SK-N-SH treated with all-trans-retinoic acid at 6 μM for 48 hours (cell line): ENCODE results near the gene H2BW1.

Source experiments
- ATAC-seq: fragments of 200-7000 bp; cut with Tn5 transposase; 3 replicates; pipeline ENCODE4 v1.9.1; 2020; ENCODE audit warnings: mild to moderate bottlenecking, moderate library complexity
- ARNTL ChIP-seq: fragments of 450-650 bp; formaldehyde crosslinking; IDR thresholded peaks from 2 replicates; pipeline ENCODE4 v1.5.0; 2020; ENCODE audit warnings: low read depth, mild to moderate bottlenecking, moderate library complexity, borderline replicate concordance
- BACH2 ChIP-seq: fragments of 250-450 bp; sonication (Bioruptor Pico); IDR thresholded peaks from 2 replicates; pipeline ENCODE4 v1.9.0; 2021; ENCODE audit warnings: mild to moderate bottlenecking, borderline replicate concordance
- CREB5 ChIP-seq: fragments of 250-450 bp; sonication (Bioruptor Pico); IDR thresholded peaks from 2 replicates; pipeline ENCODE4 v1.5.1; 2020; ENCODE audit warnings: low read depth, mild to moderate bottlenecking, moderate library complexity
- CSDC2 ChIP-seq: fragments of 250-450 bp; sonication (Bioruptor Pico); IDR thresholded peaks from 2 replicates; pipeline ENCODE4 v1.5.0; 2020; ENCODE audit warnings: mild to moderate bottlenecking, moderate library complexity
- CSRNP3 ChIP-seq: fragments of 250-450 bp; sonication (Bioruptor Pico); IDR thresholded peaks from 2 replicates; pipeline ENCODE4 v1.5.1; 2021; ENCODE audit warnings: mild to moderate bottlenecking, moderate library complexity
- GLIS3 ChIP-seq: fragments of 250-450 bp; sonication (Bioruptor Pico); IDR thresholded peaks from 2 replicates; pipeline ENCODE4 v1.5.0; 2020; ENCODE audit warnings: mild to moderate bottlenecking, moderate library complexity
- ISL1 ChIP-seq: fragments of 250-450 bp; sonication (Bioruptor Pico); IDR thresholded peaks from 2 replicates; pipeline ENCODE4 v2.1.2; 2022; ENCODE audit warnings: mild to moderate bottlenecking, moderate library complexity
- OSR1 ChIP-seq: fragments of 250-450 bp; sonication (Bioruptor Pico); IDR thresholded peaks from 2 replicates; pipeline ENCODE4 v1.8.0; 2022; ENCODE audit warnings: moderate library complexity, mild to moderate bottlenecking, inconsistent platforms
- PATZ1 ChIP-seq: fragments of 250-450 bp; sonication (Bioruptor Pico); IDR thresholded peaks from 2 replicates; pipeline ENCODE4 v1.8.0; 2020; ENCODE audit warnings: mild to moderate bottlenecking, moderate library complexity, borderline replicate concordance
- PPARA ChIP-seq: fragments of 250-450 bp; sonication (Bioruptor Pico); IDR thresholded peaks from 2 replicates; pipeline ENCODE4 v1.5.0; 2020; ENCODE audit warnings: mild to moderate bottlenecking, borderline replicate concordance
- RARB ChIP-seq: fragments of 250-450 bp; sonication (Bioruptor Pico); IDR thresholded peaks from 2 replicates; pipeline ENCODE4 v1.8.0; 2021; ENCODE audit warnings: mild to moderate bottlenecking, moderate library complexity
- SNAI2 ChIP-seq: fragments of 250-450 bp; sonication (Bioruptor Pico); IDR thresholded peaks from 2 replicates; pipeline ENCODE4 v1.5.0; 2020; ENCODE audit warnings: mild to moderate bottlenecking, moderate library complexity
- TCF4 ChIP-seq: fragments of 250-450 bp; sonication (Bioruptor Pico); IDR thresholded peaks from 2 replicates; pipeline ENCODE4 v1.8.0; 2021; ENCODE audit warnings: mild to moderate bottlenecking, moderate library complexity, borderline replicate concordance
- TOX ChIP-seq: fragments of 250-450 bp; sonication (Bioruptor Pico); IDR thresholded peaks from 2 replicates; pipeline ENCODE4 v1.8.0; 2021; ENCODE audit warnings: mild to moderate bottlenecking, moderate library complexity, borderline replicate concordance
- ZC3H10 ChIP-seq: fragments of 250-450 bp; sonication (Bioruptor Pico); IDR thresholded peaks from 2 replicates; pipeline ENCODE4 v1.5.1; 2021; ENCODE audit warnings: mild to moderate bottlenecking, moderate library complexity
- ZFP3 ChIP-seq: fragments of 250-450 bp; sonication (Bioruptor Pico); IDR thresholded peaks from 2 replicates; pipeline ENCODE4 v1.5.0; 2020; ENCODE audit warnings: mild to moderate bottlenecking, moderate library complexity
- ZFP30 ChIP-seq: fragments of 450-650 bp; formaldehyde crosslinking; IDR thresholded peaks from 2 replicates; pipeline ENCODE4 v1.5.0; 2022; ENCODE audit warnings: mild to moderate bottlenecking, moderate library complexity
- ZNF565 ChIP-seq: fragments of 450-650 bp; formaldehyde crosslinking; conservative IDR thresholded peaks from 2 replicates; pipeline ENCODE4 v1.5.0; 2020; ENCODE audit warnings: low read depth, mild to moderate bottlenecking, moderate library complexity
- ZNF70 ChIP-seq: fragments of 450-650 bp; formaldehyde crosslinking; IDR thresholded peaks from 2 replicates; pipeline ENCODE4 v1.5.0; 2020; ENCODE audit warnings: mild to moderate bottlenecking, moderate library complexity
- ZNF8 ChIP-seq: fragments of 450-650 bp; formaldehyde crosslinking; IDR thresholded peaks from 2 replicates; pipeline ENCODE4 v1.5.0; 2020; ENCODE audit warnings: mild to moderate bottlenecking, moderate library complexity
- TF ChIP-seq, protein P1 (sequence below): fragments of 250-450 bp; sonication (Bioruptor Pico); IDR thresholded peaks from 2 replicates; pipeline ENCODE4 v1.8.0; 2021; ENCODE audit warnings: low read depth, mild to moderate bottlenecking, moderate library complexity, borderline replicate concordance
- TF ChIP-seq, protein P2 (sequence below): fragments of 250-450 bp; sonication (Bioruptor Pico); IDR thresholded peaks from 2 replicates; pipeline ENCODE4 v1.5.0; 2020; ENCODE audit warnings: mild to moderate bottlenecking, moderate library complexity

The H2BW1 gene

DNA sequence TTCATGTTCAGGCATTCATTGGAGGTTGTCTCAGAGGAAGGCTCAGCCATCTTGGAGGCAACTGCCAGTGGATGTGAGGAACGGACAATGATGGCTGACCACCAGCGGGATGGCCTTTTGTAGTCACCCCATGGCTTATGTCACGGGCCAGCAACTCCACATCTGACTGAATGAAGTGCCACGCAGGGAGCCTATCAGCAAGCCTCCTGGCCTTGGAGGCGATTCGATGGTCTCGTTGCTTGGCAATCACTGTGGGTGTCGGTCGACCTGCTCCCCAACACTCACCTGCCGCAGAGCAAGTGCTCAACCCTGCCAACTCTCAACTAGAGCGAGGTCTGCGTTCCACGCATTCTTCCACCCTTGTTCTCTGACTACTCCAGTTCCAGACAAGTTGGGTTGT is 33.7 kb upstream of the H2BW1 start (continued):
- TF ChIP-seq PATZ1: no peak
- TF ChIP-seq CSDC2 (CRISPR knock-in tag): no peak
- no peak for TF ChIP-seq TOX (CRISPR knock-in tag)
- TF ChIP-seq OSR1: no peak

DNA sequence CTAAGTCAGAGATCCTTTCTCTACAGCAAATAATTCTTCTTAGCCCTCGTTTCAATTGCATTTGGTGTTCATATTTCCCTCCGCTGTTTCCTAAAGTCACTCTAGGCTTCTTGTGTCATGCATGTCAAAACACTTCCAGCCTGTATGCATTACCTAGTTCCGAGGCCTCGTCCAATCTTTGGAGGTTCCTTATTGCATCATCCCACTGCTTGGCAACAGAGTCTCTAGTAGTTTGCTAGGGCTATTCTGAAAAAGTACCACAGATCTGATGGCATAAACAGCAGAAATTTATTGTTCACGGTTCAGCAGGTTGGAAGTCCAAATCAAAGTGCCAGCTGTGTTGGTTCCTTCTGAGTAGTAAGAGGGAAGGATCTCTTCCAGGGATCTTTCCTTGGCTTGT is 32.1 kb upstream of the H2BW1 start:
- TF ChIP-seq CREB5 (CRISPR knock-in tag) (no peak), ARNTL (CRISPR knock-in tag) (no peak), ZNF70 (CRISPR knock-in tag) (no peak), CSDC2 (CRISPR knock-in tag) (no peak), RARB (CRISPR knock-in tag) (no peak), ZFP3 (no peak), ZFP30 (no peak), ZC3H10 (CRISPR knock-in tag) (no peak), TOX (CRISPR knock-in tag) (no peak), ZNF8 (no peak), CSRNP3 (no peak)
- TF ChIP-seq, protein P1, sequence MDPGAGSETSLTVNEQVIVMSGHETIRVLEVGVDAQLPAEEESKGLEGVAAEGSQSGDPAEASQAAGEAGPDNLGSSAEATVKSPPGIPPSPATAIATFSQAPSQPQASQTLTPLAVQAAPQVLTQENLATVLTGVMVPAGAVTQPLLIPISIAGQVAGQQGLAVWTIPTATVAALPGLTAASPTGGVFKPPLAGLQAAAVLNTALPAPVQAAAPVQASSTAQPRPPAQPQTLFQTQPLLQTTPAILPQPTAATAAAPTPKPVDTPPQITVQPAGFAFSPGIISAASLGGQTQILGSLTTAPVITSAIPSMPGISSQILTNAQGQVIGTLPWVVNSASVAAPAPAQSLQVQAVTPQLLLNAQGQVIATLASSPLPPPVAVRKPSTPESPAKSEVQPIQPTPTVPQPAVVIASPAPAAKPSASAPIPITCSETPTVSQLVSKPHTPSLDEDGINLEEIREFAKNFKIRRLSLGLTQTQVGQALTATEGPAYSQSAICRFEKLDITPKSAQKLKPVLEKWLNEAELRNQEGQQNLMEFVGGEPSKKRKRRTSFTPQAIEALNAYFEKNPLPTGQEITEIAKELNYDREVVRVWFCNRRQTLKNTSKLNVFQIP: no peak
- TF ChIP-seq, protein P2, sequence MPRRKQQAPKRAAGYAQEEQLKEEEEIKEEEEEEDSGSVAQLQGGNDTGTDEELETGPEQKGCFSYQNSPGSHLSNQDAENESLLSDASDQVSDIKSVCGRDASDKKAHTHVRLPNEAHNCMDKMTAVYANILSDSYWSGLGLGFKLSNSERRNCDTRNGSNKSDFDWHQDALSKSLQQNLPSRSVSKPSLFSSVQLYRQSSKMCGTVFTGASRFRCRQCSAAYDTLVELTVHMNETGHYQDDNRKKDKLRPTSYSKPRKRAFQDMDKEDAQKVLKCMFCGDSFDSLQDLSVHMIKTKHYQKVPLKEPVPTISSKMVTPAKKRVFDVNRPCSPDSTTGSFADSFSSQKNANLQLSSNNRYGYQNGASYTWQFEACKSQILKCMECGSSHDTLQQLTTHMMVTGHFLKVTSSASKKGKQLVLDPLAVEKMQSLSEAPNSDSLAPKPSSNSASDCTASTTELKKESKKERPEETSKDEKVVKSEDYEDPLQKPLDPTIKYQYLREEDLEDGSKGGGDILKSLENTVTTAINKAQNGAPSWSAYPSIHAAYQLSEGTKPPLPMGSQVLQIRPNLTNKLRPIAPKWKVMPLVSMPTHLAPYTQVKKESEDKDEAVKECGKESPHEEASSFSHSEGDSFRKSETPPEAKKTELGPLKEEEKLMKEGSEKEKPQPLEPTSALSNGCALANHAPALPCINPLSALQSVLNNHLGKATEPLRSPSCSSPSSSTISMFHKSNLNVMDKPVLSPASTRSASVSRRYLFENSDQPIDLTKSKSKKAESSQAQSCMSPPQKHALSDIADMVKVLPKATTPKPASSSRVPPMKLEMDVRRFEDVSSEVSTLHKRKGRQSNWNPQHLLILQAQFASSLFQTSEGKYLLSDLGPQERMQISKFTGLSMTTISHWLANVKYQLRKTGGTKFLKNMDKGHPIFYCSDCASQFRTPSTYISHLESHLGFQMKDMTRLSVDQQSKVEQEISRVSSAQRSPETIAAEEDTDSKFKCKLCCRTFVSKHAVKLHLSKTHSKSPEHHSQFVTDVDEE (CRISPR knock-in tag): no peak
- ATAC-seq: no peak

GRCh38 chrX:104041003-104041402 is 27.5 kb upstream of the H2BW1 start:
- no peak for ATAC-seq
- TF ChIP-seq ZC3H10 (CRISPR knock-in tag) (no peak), ISL1 (CRISPR knock-in tag) (no peak), RARB (CRISPR knock-in tag) (no peak), BACH2 (CRISPR knock-in tag) (no peak), PPARA (no peak), ZNF565 (no peak), TCF4 (CRISPR knock-in tag) (no peak), ZNF8 (no peak), GLIS3 (no peak), OSR1 (no peak), ZFP30 (no peak), ZFP3 (no peak), ARNTL (CRISPR knock-in tag) (no peak), SNAI2 (CRISPR knock-in tag) (no peak), PATZ1 (no peak), CSDC2 (CRISPR knock-in tag) (no peak)
- TF ChIP-seq, protein P2 (CRISPR knock-in tag): no peak
- TF ChIP-seq, protein P1: no peak
